Stimulated activated naive CD4-positive, alpha-beta T cell treated with Interleukin-2 at 50 U/mL for 16 hours (primary cell): ENCODE measurements around the gene TULP1.
"Not testable (repeated sequence)": the region's sequence is repeated elsewhere in the genome, so short reads cannot be mapped to it uniquely, and the experiment has no call there.

ENCODE experiments used
- DNase-seq: peaks from one replicate; lab custom pipeline; 2025; lab: John Stamatoyannopoulos, UW

Gene TULP1

DNA sequence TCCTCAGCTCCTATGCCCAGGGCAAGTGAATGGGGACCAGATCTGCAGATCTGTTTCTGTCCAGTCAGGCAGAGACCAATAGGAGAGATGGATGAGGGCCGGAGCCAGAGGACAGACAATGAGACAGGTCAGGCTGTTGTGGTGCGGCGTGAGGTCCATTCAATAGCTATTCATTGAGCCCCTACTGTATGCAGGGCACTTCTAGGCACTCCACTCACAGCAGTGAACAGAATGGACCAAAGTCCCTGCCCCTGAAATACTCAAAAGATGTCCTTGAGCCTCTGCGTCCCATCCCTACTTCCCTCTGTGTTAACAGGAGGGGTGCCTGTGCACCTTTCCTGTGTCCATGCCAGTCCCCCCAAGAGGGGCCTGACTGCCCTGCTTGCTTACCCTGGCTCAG, 8.5 kb upstream of the TULP1 start:
- DNase-seq = no peak

DNA sequence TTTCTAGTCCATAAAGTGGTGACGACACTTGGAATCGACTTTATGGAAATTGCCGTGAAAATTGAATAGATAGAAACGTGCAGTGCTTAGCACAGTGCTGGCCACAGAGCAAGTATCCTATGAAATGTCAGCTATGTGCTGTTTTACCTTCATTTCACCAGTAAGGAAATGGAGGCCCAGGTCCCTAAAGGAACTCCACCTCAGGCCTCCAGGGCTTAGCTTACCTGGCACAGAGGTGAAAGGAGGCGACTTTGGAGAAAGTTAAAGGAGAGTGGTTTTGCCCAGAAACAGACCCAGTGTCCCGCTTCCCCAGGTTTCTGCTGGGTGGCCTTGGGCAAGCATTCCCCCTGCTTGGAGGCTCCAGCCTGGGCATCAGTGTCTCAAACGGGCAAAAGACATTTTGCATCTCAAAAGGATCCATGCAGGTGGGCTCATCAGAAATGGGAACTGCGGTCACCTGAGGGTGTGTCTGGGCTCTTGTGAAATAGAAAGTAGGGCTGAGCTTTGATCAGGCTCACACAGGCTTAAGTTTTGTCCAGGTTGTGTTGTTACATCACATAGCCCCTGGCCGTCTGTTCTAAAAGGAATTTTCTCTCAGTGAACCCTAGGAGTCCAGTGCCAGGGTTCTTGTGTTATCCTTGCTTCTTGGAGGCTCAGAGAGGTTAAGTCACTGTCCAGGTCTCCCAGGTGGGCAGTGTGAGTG, 6.8 kb upstream of the TULP1 start:
- DNase-seq = no peak

GRCh38 chr6:35518566-35519312, 6.0 kb upstream of the TULP1 start:
- no peak for DNase-seq

DNA sequence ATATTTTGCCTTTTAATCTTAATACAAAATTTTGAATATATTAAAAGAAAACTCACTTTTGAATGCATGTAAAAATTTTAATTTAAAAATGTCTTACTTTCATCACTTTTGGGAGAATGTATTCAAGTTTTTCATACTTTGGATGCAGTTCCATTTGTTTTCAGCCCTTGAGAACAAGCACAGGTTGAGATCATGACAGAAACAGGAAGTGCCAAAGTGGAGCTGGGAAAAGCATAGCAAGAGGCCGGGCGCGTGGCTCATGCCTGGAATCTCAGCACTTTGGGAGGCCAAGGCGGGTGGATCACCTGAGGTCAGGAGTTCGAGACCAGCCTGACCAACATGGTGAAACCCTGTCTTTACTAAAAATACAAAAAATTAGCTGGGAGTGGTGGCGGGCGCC, 5.3 kb upstream of the TULP1 start:
- DNase-seq = not testable (repeated sequence)

GRCh38 chr6:35516712-35517111, 4.0 kb upstream of the TULP1 start:
- no peak for DNase-seq

DNA sequence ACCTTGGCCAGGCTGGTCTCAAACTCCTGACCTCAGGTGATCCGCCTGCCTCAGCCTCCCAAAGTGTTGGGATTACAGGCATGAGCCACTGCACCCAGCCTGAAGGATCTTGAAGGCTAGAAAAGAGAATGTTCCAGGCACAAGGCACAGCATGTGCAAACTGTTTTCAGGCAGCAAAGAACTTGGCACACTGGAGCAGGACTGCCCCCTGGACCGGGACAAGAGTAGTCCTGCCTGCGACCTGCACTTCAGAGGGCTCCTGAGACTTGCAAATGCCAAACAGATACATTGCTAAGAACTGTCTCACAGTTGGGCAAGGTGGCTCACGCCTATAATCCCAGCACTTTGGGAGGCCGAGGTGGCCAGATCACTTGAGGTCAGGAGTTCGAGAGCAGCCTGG, 3.2 kb upstream of the TULP1 start:
- not testable (repeated sequence) for DNase-seq

DNA sequence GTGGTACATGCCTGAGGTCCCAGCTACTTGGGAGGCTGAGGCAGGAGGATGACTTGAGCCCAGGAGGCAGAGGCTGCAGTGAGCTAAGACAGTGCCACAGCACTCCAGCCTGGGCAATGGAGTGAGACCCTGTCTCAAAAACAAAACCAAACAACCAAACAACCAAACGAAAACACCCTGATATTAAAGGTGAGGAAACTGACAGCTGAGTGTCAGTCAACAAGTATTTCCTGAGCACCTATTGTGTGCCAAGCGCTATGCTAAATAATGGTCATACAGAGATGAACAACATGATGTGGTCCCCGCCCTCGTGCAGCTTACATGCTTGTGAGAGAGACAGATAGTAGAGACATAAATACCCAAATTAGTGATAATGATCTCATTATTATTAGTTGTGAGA, 1.9 kb upstream of the TULP1 start:
- no peak for DNase-seq

- no peak for DNase-seq
These were observed 690 bp downstream of the TULP1 start for GRCh38 chr6:35512006-35512405.

- no peak for DNase-seq
These were observed 1.1 kb downstream of the TULP1 start for GRCh38 chr6:35511562-35511941.

GRCh38 chr6:35510916-35511561, 1.7 kb downstream of the TULP1 start:
- no peak for DNase-seq

- no peak for DNase-seq
These were observed 4.2 kb downstream of the TULP1 start for GRCh38 chr6:35508542-35508941.

- no peak for DNase-seq
These were observed 4.7 kb downstream of the TULP1 start for GRCh38 chr6:35508027-35508426.

DNA sequence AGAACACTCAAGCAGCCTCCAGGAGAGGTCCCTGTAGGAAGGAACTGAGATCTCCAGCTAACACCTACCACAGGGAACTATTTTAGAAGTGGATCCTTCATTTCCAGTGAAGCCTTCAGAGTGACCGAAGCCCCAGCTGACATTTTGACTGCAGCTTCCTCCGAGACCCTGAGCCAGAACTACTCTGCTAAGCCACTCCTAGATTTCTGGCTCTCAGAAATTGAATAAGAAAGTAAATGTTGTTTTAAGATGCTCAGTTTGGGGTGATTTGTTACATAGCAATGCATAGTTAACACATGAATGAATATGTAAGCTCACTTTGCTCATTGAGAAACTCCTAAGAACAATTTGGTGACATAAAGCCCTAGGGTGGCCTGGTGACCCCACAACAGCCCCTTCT, 5.5 kb downstream of the TULP1 start:
- no peak for DNase-seq

GRCh38 chr6:35506536-35506935, 6.2 kb downstream of the TULP1 start:
- no peak for DNase-seq

GRCh38 chr6:35505999-35506412, 6.7 kb downstream of the TULP1 start:
- DNase-seq = no peak

GRCh38 chr6:35503534-35503933, 9.2 kb downstream of the TULP1 start:
- no peak for DNase-seq

DNA sequence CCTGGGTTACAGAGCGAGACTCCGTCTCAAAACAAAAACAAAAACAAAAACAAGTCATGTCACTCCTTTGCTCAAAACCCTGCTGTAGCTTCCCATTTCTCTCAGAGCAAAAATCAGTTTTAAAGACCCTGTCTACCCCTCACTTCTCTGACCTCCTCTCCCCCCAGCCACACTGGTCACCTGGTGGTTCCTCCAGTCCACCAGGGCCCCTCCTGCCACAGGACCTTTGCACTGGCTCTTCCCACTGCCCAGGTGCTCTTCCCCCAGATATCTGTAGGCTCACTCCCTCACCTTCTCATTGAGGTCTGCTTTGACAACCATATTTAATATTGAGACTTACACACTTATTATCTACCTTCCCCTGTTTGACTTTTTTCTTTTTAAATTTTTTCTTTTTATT, 10.9 kb downstream of the TULP1 start:
- DNase-seq = no peak

GRCh38 chr6:35500782-35501181, 11.9 kb downstream of the TULP1 start:
- no peak for DNase-seq

- DNase-seq = no peak
These were observed 13.3 kb downstream of the TULP1 start for GRCh38 chr6:35499372-35499771.

GRCh38 chr6:35498422-35499067, 14.2 kb downstream of the TULP1 start:
- no peak for DNase-seq

DNA sequence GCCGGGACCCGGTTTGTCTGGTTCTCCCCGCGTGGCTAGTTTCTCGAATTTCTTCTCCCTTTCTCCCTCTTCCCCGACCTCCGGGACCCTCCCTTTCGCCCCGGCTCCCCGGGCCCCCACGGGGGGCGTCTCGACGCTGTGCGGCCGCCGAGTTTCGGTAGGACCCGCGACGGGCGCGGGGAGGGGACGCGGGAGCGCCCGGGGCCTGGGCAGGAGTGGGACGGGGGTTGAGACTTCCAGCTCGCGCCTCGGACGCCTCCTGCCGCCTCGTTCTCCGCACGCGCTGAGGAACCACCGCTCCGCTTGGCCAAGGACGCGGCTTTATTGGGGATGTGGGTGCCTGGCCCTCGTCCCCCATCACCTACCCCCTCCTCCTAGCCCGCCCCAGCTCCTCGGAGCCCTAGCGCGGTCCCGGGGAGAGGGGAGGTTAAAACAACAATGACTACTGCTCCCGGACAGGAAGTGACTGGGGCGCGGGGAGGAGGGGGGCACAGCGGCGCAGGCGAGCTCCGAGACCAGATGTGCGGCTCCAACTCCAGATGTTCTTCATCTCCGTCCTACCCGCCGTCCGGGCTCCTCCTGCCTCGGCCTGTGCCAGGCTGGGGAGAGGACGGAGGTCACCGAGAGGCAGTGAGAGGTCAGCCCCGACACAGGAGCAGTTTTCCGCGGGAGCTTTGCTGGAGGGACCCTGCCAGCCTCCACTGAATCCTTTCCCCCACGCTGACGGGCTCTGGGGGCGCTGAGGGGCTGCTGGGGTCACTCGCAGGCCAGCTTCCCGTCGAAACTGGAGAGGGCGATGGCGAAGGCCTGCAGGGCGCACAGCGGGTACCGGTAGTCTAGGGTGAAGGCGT, 14.9 kb downstream of the TULP1 start:
- DNase-seq = peak; percentile 45
